ENCODE data around the gene CXXC5.

CXXC5 gene

DNA sequence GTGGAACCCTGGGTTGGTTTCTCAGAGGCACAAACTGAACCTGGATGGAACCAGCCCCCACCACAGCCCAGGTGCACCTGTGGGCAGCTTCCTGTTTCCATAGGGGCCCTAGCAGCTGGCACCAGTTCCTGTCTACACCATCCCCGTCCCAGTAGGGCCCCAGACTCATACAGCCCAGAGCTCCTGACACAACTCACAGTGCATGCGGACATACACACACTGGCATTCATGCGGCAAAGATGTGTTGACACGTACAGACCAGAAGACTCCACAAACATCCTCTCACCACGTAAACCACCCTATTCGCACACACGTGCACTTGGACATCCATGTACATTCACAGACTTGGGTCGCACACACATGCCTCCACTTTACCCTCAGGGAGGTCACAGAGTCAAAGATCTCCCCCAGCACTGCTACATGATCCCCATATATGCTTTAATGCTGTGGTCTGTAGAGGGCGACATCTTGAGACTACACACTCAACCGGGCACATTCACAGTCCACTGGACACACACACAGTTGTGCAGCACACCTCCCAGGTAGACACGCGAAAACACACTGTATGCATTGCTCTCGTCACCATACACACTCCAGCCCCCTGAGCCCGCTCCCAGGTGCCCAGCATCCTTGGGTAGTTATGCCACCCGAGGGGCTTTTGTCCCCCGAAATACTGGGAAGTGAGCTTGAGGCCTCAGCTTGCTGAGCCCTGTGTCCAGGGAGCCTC is 22.4 kb downstream of the CXXC5 start:
- no peak for DNase-seq (ENCODE audit: low read depth)
- TF ChIP-seq, protein P1, sequence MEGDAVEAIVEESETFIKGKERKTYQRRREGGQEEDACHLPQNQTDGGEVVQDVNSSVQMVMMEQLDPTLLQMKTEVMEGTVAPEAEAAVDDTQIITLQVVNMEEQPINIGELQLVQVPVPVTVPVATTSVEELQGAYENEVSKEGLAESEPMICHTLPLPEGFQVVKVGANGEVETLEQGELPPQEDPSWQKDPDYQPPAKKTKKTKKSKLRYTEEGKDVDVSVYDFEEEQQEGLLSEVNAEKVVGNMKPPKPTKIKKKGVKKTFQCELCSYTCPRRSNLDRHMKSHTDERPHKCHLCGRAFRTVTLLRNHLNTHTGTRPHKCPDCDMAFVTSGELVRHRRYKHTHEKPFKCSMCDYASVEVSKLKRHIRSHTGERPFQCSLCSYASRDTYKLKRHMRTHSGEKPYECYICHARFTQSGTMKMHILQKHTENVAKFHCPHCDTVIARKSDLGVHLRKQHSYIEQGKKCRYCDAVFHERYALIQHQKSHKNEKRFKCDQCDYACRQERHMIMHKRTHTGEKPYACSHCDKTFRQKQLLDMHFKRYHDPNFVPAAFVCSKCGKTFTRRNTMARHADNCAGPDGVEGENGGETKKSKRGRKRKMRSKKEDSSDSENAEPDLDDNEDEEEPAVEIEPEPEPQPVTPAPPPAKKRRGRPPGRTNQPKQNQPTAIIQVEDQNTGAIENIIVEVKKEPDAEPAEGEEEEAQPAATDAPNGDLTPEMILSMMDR (conservative IDR thresholded peaks at IDR 0.05; ENCODE audit: control insufficient read depth, insufficient read depth, low read depth, low read length) = peak; percentile 42
- no peak overlapping the region for H3K4me3 ChIP-seq (ENCODE audit: control insufficient read depth, low read depth, low read length)

DNA sequence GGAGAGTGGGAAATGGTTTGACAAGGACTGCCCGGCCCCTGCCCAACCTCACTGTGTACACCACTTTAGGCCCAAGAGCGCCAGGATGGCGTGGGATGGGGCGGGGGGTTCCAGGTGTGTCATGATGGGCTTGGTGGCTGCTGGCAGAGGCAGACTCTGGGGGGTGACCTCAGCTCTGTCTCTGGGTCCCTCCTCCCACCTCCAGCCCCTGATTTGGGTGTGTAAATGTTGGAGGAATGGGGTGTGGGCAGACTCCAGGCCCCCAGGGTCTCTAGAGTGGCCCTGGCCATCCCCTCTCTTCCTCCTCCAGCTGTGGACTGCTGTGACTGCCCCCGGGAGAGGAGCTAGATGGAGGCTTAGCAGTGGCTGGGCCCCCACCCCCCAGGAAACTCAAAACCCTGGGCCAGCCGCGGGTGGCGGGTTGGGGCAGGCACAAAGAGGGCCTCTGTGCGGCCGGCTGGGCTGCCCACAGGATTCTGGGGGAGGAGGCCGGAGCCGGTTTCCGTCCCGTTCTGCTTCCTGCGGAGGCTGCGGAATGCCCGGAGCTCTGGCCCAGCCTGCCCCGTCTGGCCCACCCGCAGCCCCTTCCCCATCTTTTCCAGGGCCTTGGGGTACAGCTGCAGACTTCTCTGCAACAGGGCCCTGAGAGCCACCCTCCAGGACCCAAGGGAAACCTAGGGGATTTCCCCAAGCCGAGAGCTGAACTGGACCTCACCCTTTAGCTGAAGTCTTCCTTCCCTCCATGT is 23.1 kb downstream of the CXXC5 start:
- no peak overlapping the region for H3K4me3 ChIP-seq (ENCODE audit: control insufficient read depth, low read depth, low read length)
- no peak for DNase-seq (ENCODE audit: low read depth)
- TF ChIP-seq, protein P1 (conservative IDR thresholded peaks at IDR 0.05; ENCODE audit: control insufficient read depth, insufficient read depth, low read depth, low read length) = no peak

DNA sequence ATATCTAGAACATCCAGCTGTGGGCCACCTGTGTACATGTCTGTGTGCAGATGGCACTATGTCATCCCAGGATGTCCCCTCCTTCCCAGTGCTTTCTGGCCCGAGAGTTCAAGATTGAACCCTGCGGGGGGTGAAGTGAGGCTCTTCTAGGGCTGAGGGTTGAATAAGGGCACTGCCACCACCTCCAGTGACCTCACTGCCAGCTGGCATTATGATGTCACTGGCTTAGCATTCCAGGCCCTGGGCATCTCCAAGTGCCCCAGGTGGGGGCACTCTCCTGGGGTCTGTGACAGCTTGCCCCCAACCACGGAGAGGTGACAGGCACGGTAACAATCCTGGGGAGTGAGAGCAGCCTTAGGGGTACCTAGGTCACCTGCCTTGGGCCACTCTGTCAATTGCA is 27.1 kb downstream of the CXXC5 start:
- no peak overlapping the region for H3K4me3 ChIP-seq (ENCODE audit: control insufficient read depth, low read depth, low read length)
- no peak for DNase-seq (ENCODE audit: low read depth)
- TF ChIP-seq, protein P1 (conservative IDR thresholded peaks at IDR 0.05; ENCODE audit: control insufficient read depth, insufficient read depth, low read depth, low read length) = no peak

DNA sequence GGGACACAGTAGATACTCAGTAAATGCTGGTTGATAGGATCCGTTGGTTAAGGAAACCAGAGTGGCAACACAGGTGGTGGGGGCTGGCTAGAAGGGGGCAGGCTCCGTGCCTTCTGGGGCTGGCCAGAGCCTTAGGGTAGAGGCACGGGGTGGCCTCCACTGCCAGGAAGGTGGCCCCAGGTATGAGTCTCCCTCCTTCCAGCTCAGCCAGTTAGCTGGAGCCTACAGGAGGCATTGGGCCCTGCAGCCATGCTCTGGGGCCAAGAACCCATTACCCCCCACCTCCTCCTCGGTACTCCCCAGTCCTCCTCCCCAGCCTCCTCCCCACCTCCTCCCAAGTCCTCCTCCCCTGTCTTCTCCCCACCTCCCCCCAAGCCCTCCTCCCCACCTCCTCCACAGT is 27.7 kb downstream of the CXXC5 start:
- DNase-seq (ENCODE audit: low read depth) = no peak
- TF ChIP-seq, protein P1 (conservative IDR thresholded peaks at IDR 0.05; ENCODE audit: control insufficient read depth, insufficient read depth, low read depth, low read length) = no peak

DNA sequence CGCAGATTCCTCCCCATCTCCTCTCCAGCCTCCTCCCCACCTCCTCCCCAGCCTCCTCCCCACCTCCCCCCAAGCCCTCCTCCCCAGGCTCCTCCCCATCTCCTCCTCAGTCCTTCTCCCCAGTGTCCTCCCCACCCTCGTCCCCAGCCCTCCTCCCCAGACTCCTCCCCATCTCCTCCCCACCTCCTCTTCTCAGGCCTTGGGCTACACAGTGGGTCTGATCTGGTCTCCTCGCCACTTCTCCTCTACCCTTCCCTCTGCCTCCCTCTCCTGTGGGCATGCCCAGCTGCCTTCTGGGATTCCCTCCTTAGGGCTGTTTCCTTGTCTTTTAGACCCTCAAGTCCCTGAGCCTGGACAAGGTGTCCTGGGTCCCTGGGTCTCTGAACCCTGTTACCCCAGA is 28.3 kb downstream of the CXXC5 start:
- no peak for DNase-seq (ENCODE audit: low read depth)
- TF ChIP-seq, protein P1 (conservative IDR thresholded peaks at IDR 0.05; ENCODE audit: control insufficient read depth, insufficient read depth, low read depth, low read length) = no peak
- H3K4me3 ChIP-seq (ENCODE audit: control insufficient read depth, low read depth, low read length) = no peak overlapping the region

More for the DNA sequence above, 27.7 kb downstream of the CXXC5 start:
- H3K4me3 ChIP-seq (ENCODE audit: control insufficient read depth, low read depth, low read length) = no peak overlapping the region

DNA sequence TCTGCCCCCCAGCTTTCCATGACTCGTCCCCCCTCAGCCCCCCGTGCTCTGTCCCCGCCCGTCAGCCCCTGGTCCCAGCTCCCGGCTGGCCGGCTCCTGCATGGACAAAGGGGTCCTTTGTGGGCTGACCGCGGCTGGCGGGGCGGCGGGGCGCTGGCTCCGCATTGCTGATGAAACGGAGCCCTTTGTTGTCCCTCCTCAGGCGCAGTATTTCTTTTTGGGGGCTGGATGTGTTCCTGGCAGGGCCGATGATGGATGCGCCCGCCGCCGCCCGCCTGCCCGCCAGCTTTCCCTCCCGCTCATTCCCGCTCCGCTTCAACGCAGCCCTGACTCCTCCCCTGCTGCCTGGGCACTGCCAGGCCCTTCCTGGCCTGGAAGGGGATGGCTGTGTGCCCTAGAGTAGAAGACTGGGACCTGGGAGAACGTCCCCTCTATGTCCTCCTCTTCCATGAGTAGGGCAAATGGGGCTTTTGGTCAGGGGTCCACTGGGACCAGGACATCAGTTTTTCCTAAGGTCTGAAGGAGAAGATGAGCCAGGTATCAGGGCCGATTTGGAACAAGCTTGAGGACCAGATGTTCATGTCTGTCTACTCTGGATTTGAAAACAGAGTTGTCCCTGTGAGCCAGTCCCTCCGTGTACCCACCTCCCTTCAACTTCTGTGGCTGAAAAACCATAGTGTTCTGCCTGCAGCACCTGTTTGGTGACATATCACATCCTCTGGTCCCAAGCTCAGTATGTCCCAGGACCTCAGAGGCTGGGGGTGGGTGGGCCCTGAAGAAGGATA is 29.0 kb downstream of the CXXC5 start:
- no peak for DNase-seq (ENCODE audit: low read depth)
- H3K4me3 ChIP-seq (ENCODE audit: control insufficient read depth, low read depth, low read length) = no peak overlapping the region
- TF ChIP-seq, protein P1 (conservative IDR thresholded peaks at IDR 0.05; ENCODE audit: control insufficient read depth, insufficient read depth, low read depth, low read length) = no peak
